Parathyroid adenoma (tissue), 2 donors: Measurements from ENCODE around the gene EYA2.

Experiments
- H2AFZ ChIP-seq: fragments of 300-600 bp; sonication (generic); one replicate; pipeline ENCODE4 v1.7.0; 2017; ENCODE audit warnings: antibody characterized with exemption, mild to moderate bottlenecking
- H3K27ac ChIP-seq: fragments of 300-600 bp; sonication (generic); one replicate; pipeline ENCODE4 v1.7.0; 2017
- H3K27me3 ChIP-seq: fragments of 300-600 bp; sonication (generic); one replicate; pipeline ENCODE4 v1.7.0; 2017; ENCODE audit warnings: low read length; ENCODE audit not compliant: control insufficient read depth, insufficient read depth
- H3K36me3 ChIP-seq: fragments of 300-600 bp; sonication (generic); one replicate; pipeline ENCODE4 v1.7.0; 2017; ENCODE audit warnings: low read length; ENCODE audit not compliant: control insufficient read depth, insufficient read depth
- H3K4me1 ChIP-seq: fragments of 300-600 bp; sonication (generic); one replicate; pipeline ENCODE4 v1.7.0; 2017; ENCODE audit warnings: control low read depth
- H3K4me2 ChIP-seq: fragments of 300-600 bp; sonication (generic); one replicate; pipeline ENCODE4 v1.7.0; 2017; ENCODE audit warnings: low read length
- H3K4me3 ChIP-seq: fragments of 300-600 bp; sonication (generic); one replicate; pipeline ENCODE4 v1.7.0; 2017; ENCODE audit warnings: low read depth, low read length
- H3K79me2 ChIP-seq: fragments of 300-600 bp; sonication (generic); one replicate; pipeline ENCODE4 v1.7.0; 2017; ENCODE audit warnings: control low read depth
- H3K9ac ChIP-seq: fragments of 300-600 bp; sonication (generic); one replicate; pipeline ENCODE4 v1.7.0; 2017; ENCODE audit warnings: mild to moderate bottlenecking
- H3K9me3 ChIP-seq: fragments of 300-600 bp; sonication (generic); one replicate; pipeline ENCODE4 v1.7.0; 2017; ENCODE audit warnings: low read length; ENCODE audit not compliant: control insufficient read depth
- TF ChIP-seq, protein P1 (sequence below): fragments of 300-600 bp; sonication (generic); IDR thresholded peaks from one replicate; pipeline ENCODE4 v1.7.0; 2017; ENCODE audit warnings: antibody characterized with exemption, mild to moderate bottlenecking
- donor health status: primary hyperparathyroidism.

Gene EYA2

GRCh38 chr20:46974669-46975434 lies 80.2 kb downstream of the EYA2 start:
- Histone ChIP-seq H3K36me3 (no peaks in the 10 kb centered on the region), H2AFZ (no peak overlapping the region), H3K9me3 (no peaks in the 10 kb centered on the region), H3K27ac (no peak overlapping the region), H3K27me3 (no peaks in the 10 kb centered on the region), H3K4me3 (no peak overlapping the region), H3K4me1 (peaks cover 7% of the 10 kb centered on the region), H3K79me2 (peaks cover 37% of the 10 kb centered on the region), H3K4me2 (no peak overlapping the region), H3K9ac (no peak overlapping the region)
- TF ChIP-seq, protein P1, sequence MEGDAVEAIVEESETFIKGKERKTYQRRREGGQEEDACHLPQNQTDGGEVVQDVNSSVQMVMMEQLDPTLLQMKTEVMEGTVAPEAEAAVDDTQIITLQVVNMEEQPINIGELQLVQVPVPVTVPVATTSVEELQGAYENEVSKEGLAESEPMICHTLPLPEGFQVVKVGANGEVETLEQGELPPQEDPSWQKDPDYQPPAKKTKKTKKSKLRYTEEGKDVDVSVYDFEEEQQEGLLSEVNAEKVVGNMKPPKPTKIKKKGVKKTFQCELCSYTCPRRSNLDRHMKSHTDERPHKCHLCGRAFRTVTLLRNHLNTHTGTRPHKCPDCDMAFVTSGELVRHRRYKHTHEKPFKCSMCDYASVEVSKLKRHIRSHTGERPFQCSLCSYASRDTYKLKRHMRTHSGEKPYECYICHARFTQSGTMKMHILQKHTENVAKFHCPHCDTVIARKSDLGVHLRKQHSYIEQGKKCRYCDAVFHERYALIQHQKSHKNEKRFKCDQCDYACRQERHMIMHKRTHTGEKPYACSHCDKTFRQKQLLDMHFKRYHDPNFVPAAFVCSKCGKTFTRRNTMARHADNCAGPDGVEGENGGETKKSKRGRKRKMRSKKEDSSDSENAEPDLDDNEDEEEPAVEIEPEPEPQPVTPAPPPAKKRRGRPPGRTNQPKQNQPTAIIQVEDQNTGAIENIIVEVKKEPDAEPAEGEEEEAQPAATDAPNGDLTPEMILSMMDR, result no peak

DNA sequence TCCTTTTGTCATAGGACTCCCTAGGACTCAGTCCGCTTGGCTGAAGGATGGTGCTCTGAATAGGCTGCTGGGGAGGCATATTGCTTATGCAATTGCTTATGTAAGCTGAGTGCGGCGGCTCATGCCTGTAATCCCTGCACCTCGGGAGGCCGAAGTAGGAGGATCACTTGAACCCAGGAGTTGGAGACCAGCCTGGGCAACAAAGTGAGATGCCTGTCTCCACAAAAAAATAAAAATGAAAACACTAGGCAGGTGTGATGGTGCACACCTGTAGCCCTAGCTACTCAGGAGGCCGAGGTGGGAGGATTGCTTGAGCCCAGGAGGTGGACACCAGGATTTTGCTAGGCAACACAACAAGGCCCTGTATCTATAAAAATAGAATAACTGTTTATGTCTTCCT lies 81.3 kb downstream of the EYA2 start:
- Histone ChIP-seq H3K9ac (no peak overlapping the region), H3K27me3 (no peaks in the 10 kb centered on the region), H3K27ac (no peak overlapping the region)

GRCh38 chr20:46977204-46977603 lies 82.6 kb downstream of the EYA2 start:
- TF ChIP-seq, protein P1, result no peak
- no peak overlapping the region for H3K27ac ChIP-seq
- no peaks in the 10 kb centered on the region for H3K9me3 ChIP-seq
- H3K4me3 ChIP-seq, result no peak overlapping the region
- H3K4me2 ChIP-seq, result no peak overlapping the region
- H3K9ac ChIP-seq, result no peak overlapping the region
- H3K4me1 ChIP-seq, result peaks cover 9% of the 10 kb centered on the region
- H3K27me3 ChIP-seq, result no peaks in the 10 kb centered on the region
- H2AFZ ChIP-seq, result no peak overlapping the region
- H3K79me2 ChIP-seq, result peaks cover 37% of the 10 kb centered on the region
- no peaks in the 10 kb centered on the region for H3K36me3 ChIP-seq

More for the DNA sequence above, 81.3 kb downstream of the EYA2 start:
- Histone ChIP-seq H3K79me2 (peaks cover 37% of the 10 kb centered on the region), H3K4me3 (no peak overlapping the region), H3K4me2 (no peak overlapping the region), H3K9me3 (no peaks in the 10 kb centered on the region), H3K36me3 (no peaks in the 10 kb centered on the region), H3K4me1 (peaks cover 8% of the 10 kb centered on the region), H2AFZ (no peak overlapping the region)
- TF ChIP-seq, protein P1, result no peak

DNA sequence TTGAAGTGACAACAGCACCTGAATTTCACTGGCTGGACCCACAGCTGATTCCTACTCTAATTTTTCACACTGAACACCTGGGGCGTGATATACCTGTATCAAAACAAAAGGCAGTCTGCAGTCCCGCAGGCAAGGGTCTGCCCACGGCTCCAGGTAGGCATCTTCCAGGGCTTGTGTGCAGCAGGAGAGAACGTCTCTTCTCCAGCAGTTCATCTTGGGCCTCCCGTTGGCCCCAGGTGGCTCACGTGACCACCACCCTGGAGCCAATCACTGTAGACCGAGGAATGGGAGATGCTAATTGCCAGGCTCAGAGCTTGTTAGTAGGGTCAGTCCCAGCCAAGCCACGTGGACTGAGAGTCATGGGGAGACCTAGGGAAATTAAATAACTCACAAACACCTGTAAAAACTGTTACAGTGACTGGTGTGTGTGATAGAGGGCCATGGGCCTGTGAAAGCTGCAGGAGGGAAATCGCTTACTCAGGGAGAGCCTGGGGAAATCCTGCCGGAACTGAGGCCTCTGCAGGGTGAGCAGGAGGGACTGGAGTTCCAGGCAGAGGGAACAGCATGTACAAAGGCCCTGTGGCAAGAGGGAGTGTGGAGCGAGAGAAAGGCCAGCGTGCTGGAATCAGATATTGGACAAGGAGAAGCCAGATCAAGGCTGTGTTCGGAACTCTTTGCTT lies 83.4 kb downstream of the EYA2 start:
- no peaks in the 10 kb centered on the region for H3K36me3 ChIP-seq
- TF ChIP-seq, protein P1, result no peak
- H3K4me3 ChIP-seq, result no peak overlapping the region
- H3K27me3 ChIP-seq, result no peaks in the 10 kb centered on the region
- H2AFZ ChIP-seq, result no peak overlapping the region
- H3K4me1 ChIP-seq, result peaks cover 9% of the 10 kb centered on the region
- H3K79me2 ChIP-seq, result peaks cover 37% of the 10 kb centered on the region
- no peak overlapping the region for H3K9ac ChIP-seq
- H3K27ac ChIP-seq, result no peak overlapping the region
- no peak overlapping the region for H3K4me2 ChIP-seq
- no peaks in the 10 kb centered on the region for H3K9me3 ChIP-seq
